ENCODE results near the gene UNC5B. TPM values are rescaled to one million over a fixed set of nuclear protein-coding genes. Genes with fewer than 3 reads are reported as not detected.

UNC5B gene
- total RNA-seq, 1 donor from 2014 or later = 26.9 TPM

DNA sequence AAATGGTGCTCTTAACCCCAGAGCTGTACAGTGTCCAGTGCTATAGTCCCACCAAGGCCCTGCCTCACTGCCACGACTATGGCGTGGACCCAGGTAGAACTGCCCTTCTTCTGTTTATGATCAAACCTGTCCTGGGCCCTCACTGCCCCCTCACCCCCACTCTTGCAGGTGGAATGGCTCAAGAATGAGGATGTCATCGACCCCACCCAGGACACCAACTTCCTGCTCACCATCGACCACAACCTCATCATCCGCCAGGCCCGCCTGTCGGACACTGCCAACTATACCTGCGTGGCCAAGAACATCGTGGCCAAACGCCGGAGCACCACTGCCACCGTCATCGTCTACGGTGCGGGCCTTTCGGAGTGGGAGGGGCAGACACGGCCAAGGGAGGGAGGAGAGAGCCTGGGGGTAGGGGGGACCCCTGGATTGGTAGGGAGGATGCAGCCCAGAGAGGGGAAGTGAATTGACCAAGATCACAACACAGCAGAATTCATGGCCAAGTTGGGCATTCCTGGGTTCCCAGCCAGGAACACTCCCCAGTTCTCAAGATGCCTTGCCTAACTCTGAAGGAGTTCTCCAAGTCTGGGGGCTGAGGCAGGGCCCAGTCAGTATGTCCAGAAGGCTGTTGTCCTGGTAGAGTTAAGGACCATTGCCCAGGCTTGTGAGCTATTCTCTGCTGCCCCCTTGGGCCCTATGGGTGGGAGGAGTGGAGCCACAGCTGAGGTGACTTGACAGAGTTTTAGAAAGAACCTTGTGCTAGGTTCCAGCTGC is 74.3 kb downstream of the UNC5B start:
- Histone ChIP-seq H3K36me3 (ENCODE audit: control insufficient read depth, insufficient read depth, low read length) (no peaks in the 10 kb centered on the region), H3K4me3 (ENCODE audit: low read depth, low read length) (no peak overlapping the region), H3K27me3 (ENCODE audit: control insufficient read depth, insufficient read depth, low read length) (peaks cover 2% of the 10 kb centered on the region)
- no peak for TF ChIP-seq CTCF (IDR thresholded peaks at IDR 0.05; ENCODE audit: insufficient read depth, low read length, poor library complexity, severe bottlenecking)
- DNase-seq (ENCODE audit: low read depth) = no peak

- TF ChIP-seq CTCF (IDR thresholded peaks at IDR 0.05; ENCODE audit: insufficient read depth, low read length, poor library complexity, severe bottlenecking) = no peak
- no peak for DNase-seq (ENCODE audit: low read depth)
- H3K27me3 ChIP-seq (ENCODE audit: control insufficient read depth, insufficient read depth, low read length) = no peaks in the 10 kb centered on the region
- no peaks in the 10 kb centered on the region for H3K36me3 ChIP-seq (ENCODE audit: control insufficient read depth, insufficient read depth, low read length)
- no peak overlapping the region for H3K4me3 ChIP-seq (ENCODE audit: low read depth, low read length)
Measured at GRCh38 chr10:71287456-71287855, 75.1 kb downstream of the UNC5B start.

GRCh38 chr10:71288461-71288860 is 76.1 kb downstream of the UNC5B start:
- no peak for DNase-seq (ENCODE audit: low read depth)
- no peak overlapping the region for H3K4me3 ChIP-seq (ENCODE audit: low read depth, low read length)
- no peaks in the 10 kb centered on the region for H3K27me3 ChIP-seq (ENCODE audit: control insufficient read depth, insufficient read depth, low read length)
- TF ChIP-seq CTCF (IDR thresholded peaks at IDR 0.05; ENCODE audit: insufficient read depth, low read length, poor library complexity, severe bottlenecking) = no peak
- H3K36me3 ChIP-seq (ENCODE audit: control insufficient read depth, insufficient read depth, low read length) = no peaks in the 10 kb centered on the region

- Histone ChIP-seq H3K4me3 (ENCODE audit: low read depth, low read length) (no peak overlapping the region), H3K36me3 (ENCODE audit: control insufficient read depth, insufficient read depth, low read length) (no peaks in the 10 kb centered on the region), H3K27me3 (ENCODE audit: control insufficient read depth, insufficient read depth, low read length) (peaks cover 1% of the 10 kb centered on the region)
- no peak for TF ChIP-seq CTCF (IDR thresholded peaks at IDR 0.05; ENCODE audit: insufficient read depth, low read length, poor library complexity, severe bottlenecking)
- DNase-seq (ENCODE audit: low read depth) = no peak
Measured at GRCh38 chr10:71289421-71290130, 77.2 kb downstream of the UNC5B start.

DNA sequence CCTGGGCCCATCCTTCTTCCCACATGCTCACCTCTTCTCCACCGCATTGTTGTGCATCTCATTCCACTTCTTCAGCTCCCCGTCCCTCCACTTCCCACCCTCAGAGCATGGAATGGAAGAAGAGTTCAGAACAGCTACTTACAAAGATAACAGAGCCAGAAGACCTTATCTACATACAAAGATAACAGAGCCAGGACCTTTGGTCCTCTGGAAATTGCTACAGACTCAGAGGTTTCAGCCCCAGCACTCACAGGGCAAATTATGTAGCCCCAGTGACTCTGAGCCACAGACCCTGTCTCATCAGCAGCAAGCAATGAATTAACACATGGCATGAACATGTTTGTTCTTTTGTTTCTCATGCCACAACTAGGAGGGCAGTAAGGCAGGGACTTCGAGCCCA is 78.0 kb downstream of the UNC5B start:
- Histone ChIP-seq H3K4me3 (ENCODE audit: low read depth, low read length) (no peak overlapping the region), H3K36me3 (ENCODE audit: control insufficient read depth, insufficient read depth, low read length) (no peaks in the 10 kb centered on the region), H3K27me3 (ENCODE audit: control insufficient read depth, insufficient read depth, low read length) (peaks cover 4% of the 10 kb centered on the region)
- no peak for TF ChIP-seq CTCF (IDR thresholded peaks at IDR 0.05; ENCODE audit: insufficient read depth, low read length, poor library complexity, severe bottlenecking)
- no peak for DNase-seq (ENCODE audit: low read depth)

Measured in kidney epithelial cell (primary cell).